ENCODE results near the gene MAVS.

GRCh38 chr20:3812259-3812681 lies 34.4 kb upstream of the MAVS start:
- no peak for TF ChIP-seq CTCF (IDR thresholded peaks at IDR 0.05; ENCODE audit: borderline replicate concordance, extremely low read depth, low read length, poor library complexity, severe bottlenecking)
- no peak for TF ChIP-seq EZH2 (IDR thresholded peaks at IDR 0.05; ENCODE audit: borderline replicate concordance, low read depth, low read length, severe bottlenecking)

All from DND-41 (cell line).